OCI-LY3 (cell line): ENCODE results near the gene MTMR10.

Source experiments
- CTCF ChIP-seq: fragments of 200-600, 300-600 bp; sonication (generic); IDR thresholded peaks from 2 replicates; pipeline ENCODE4 v1.5.1; 2014; ENCODE audit warnings: antibody characterized with exemption, low read length, low read depth
- EZH2phosphoT487 ChIP-seq: fragments of 200-600 bp; shearing (Covaris generic); IDR thresholded peaks from 2 replicates; pipeline ENCODE4 v1.6.1; 2018; ENCODE audit warnings: antibody characterized with exemption, mixed run types, low read depth

- TF ChIP-seq EZH2phosphoT487 (no peak), CTCF (no peak)
Measured at GRCh38 chr15:30999729-31000128, 8.3 kb upstream of the MTMR10 start.
